GM13977 (cell line): ENCODE data around the gene NUDT12.

ENCODE experiments used
- DNase-seq: peaks from one replicate; pipeline ENCODE4 v3.0.0; 2012; ENCODE audit warnings: low spot score
- CTCF ChIP-seq: IDR thresholded peaks from 2 replicates; pipeline ENCODE4 v1.5.1; 2012; ENCODE audit warnings: mild to moderate bottlenecking, control low read depth; ENCODE audit not compliant: insufficient read depth; ENCODE audit errors: extremely low read depth, missing control alignments
- in situ Hi-C: fragments of 300-500 bp; cut with MboI; formaldehyde crosslinking; loops from one replicate; pipeline ENCODE4 v1.12.0; 2022; ENCODE audit warnings: low sequenced_read_pairs, low pct_unique_long_range_greater_than_20kb, mixed read lengths, inconsistent platforms; ENCODE audit not compliant: unreplicated experiment

The NUDT12 gene

GRCh38 chr5:103532086-103532734 lies 30.4 kb downstream of the NUDT12 start:
- in situ Hi-C loops, result no loop called here
- TF ChIP-seq CTCF, result no peak
- no peak for DNase-seq

- DNase-seq, result no peak
- in situ Hi-C loops, result no loop called here
- no peak for TF ChIP-seq CTCF
Observed at GRCh38 chr5:103526164-103526915, 36.2 kb downstream of the NUDT12 start.

GRCh38 chr5:103525361-103525760 lies 37.2 kb downstream of the NUDT12 start:
- no peak for DNase-seq
- no peak for TF ChIP-seq CTCF
- in situ Hi-C loops, result no loop called here

- no peak for DNase-seq
- no peak for TF ChIP-seq CTCF
- in situ Hi-C loops, result no loop called here
Observed at GRCh38 chr5:103523319-103523718, 39.3 kb downstream of the NUDT12 start.

- in situ Hi-C loops, result no loop called here
- TF ChIP-seq CTCF, result no peak
- no peak for DNase-seq
Observed at GRCh38 chr5:103522586-103522985, 40.0 kb downstream of the NUDT12 start.

- TF ChIP-seq CTCF, result no peak
- DNase-seq, result no peak
Observed at GRCh38 chr5:103519550-103519949, 43.0 kb downstream of the NUDT12 start.

GRCh38 chr5:103514371-103514770 lies 48.2 kb downstream of the NUDT12 start:
- in situ Hi-C loops, result no loop called here
- DNase-seq, result no peak
- TF ChIP-seq CTCF, result no peak

More at GRCh38 chr5:103519550-103519949, 43.0 kb downstream of the NUDT12 start:
- in situ Hi-C loops, result no loop called here
